HG03342 (cell line): ENCODE results near the gene FBXO8.

Experiments used
- ATAC-seq: cut with Tn5 transposase; IDR thresholded peaks from one replicate; pipeline ENCODE4 v1.9.1; 2021; ENCODE audit warnings: mild to moderate bottlenecking, moderate library complexity; ENCODE audit not compliant: unreplicated experiment

Gene FBXO8

DNA sequence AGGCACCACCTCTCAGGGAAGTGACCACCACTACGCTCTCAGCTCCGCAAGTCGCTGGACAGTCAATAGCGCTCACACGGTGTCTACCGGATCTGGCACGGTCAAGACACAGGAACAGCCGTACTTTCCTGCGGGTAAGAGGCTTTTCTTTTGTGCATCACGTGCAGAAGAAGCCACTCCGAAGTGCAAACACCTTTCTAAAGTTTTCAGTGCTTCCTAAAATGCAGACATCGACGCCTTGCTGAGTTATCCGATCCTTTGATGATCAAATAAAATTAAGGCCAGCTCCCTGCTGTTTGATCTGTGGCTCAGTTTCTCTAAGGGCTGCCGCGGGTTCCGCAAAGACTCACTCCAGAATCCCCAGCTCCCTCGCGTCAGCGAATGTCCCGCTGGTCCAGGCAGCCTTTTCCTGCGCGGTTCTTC is 71.8 kb downstream of the FBXO8 start:
- no peak for ATAC-seq

DNA sequence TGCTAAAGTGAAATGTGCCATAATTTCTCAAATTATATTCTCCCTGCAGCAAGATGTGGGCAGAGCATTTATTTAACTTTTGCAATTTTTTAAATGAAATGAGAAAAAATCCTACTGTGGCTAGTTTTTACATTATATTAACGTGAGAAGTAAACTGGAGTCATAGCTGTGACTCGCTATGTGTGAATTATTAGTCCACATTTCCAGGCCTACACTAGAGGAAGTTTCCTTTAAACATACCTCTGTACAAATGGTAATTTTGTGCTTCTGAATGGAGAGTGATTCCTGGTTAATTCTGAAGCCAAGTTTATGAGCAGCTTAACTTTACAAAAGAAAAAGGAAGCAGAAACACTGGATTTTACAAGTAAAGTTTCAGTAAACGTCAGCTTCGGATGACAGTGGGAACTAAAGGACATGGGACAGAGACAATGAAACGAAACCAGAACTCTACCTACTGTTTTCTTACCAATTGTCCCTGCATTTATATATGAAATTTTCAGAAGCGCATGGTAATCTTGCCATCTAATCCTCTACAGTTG is 72.4 kb downstream of the FBXO8 start:
- ATAC-seq, result no peak

DNA sequence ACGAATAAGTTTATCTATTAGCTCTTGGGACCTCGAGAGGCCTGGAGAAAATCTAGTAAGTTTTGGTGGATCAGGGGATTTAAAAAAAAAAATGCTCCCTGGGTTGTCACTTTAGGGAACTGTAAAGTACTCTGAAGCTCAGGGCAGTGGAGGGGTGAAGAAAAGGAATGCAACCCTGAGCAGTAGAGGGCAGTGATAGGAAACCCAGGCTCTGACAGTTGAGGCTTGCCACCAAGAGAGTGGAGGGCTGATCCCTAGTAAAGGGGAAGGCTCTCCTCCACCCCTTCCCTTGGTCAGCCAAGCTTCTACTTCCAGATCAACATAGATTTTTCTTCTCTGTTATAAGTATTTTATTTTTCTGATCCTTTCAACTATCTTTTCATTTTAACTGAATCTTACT is 73.1 kb downstream of the FBXO8 start:
- no peak for ATAC-seq

DNA sequence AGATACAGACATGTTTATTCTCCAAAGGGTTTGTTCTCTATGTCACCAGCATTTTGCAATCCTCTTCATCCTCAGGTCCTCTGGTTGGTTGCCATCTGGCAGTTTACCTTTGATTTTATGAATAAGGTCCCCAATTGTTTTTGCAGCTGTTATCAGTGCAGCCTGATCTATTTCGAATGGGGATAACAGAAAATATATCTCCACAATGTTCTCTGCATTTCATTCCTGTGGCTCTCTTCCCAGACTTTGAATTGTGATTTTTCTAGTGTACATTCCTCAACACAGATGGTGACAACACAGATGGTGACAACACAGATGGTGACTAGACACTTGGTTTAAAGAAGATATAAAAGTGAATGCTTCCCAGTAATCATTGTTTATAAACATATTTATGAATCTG is 74.1 kb downstream of the FBXO8 start:
- no peak for ATAC-seq

DNA sequence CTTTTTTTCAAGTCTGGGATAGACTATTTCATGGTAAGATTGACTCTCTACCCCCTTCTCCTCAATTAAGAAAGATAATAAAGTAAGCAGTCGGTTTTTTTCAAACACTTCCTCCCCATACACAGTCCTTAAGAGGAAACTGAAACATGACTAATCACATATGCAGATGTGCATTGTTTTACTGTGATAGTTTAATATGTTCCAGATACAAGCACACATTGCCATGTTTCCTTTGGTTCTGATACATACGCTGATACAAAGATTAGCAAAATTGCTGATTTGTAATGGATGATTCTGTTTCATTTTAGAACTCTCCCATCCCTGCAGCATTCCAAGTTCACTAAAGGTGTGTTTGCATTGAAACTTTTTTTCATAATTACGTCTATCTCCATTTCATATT is 76.1 kb downstream of the FBXO8 start:
- no peak for ATAC-seq

DNA sequence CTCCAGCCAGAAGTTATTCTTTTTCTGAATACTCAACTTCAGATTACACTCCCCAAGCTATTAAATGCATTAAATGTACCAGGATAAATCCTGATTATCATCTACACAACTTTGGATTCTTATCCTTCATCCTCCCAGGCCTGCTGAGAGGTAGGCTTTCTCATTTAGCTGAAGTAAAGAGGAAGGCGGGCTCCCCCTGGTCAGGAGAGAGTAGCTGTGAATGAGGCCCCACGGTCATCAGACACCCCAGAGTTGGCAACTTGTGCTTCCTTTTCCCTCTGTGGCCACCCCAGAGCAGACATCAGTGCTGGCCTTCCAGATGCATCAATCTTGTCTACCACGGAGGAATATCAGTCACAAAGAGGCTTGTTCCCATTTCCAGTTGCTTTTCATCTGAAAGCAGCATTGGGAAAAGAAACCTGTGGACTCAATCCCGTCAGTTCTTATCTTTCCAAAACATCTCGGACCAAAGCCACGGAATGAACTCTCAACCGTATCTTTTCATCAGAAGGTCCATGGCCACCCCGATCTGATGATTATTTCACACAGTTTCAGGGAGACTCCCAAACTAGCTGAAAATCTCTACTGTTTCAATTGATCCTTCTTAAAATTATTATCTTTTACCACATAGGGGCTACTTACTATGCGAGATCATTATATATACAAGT is 79.2 kb downstream of the FBXO8 start:
- ATAC-seq, result no peak

DNA sequence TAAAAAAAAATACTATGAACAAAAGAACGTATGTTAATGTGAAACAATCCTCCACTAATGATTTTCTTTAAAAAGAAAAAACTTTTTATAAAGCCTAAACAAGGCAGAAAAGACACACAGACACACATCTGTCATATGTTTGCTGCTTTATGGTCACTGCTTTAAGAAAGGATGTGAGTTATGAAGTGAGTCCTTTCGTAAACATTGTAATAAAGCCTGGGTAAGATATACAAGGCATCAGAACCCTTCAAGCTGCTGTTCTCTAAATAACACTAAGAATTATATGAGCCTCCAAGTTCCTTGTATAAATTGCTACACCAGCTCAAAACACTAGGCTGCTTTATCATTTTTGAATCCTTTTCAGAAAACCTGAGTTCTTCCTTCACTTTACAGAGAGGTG is 81.6 kb downstream of the FBXO8 start:
- no peak for ATAC-seq

DNA sequence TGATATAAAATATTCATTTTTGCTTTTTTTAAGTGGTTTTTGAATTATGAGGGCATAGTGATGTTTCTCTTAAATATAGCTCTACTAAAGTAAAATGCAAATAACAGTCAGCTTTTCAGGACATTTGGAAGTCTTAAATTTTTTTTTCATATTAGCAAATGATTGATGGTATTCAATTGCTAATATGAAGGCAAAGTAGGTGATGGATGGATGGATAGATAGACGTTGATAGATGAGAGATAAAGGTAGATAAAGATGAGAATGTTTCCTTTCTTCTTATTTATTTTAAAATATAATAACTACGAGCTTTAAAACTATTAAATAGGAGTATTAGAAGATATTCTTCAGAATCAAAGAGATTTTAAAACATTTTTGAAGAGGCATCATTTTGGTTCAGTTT is 83.7 kb downstream of the FBXO8 start:
- ATAC-seq, result no peak

DNA sequence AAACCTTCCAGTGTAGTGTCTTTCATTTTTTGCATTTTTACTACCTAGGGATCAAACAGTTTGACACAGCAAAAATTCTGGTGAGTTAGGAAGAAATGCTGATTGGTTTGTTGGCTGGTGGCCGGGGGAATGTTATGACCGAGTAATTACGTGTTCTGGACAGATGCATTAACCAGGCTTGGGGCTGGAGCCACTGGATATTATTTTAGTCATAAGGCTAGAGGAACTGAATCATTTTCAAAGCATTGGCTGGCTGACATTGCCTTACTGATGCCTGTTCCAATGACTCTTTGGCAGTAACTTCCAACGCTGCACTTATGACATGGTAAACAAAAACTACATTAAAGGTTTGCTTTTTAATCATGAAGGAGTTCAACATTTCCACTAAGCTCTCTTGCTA is 84.6 kb downstream of the FBXO8 start:
- no peak for ATAC-seq

DNA sequence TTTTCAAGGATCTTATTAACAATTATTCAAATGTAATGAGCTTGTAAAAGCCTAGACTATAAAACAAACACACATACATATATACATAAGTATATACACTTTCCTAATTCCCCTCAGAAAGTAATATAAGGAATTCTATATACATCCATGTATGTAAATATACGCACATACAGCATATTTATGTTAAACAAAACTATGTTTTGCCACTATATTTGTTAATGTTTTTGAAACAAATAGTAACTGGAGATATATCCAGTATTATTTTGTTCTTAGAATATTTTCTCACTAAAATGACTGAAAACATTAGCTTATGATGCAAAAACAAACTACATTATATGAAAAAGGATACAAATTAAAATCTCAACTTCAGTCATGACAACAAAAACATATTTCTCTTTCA is 85.1 kb downstream of the FBXO8 start:
- no peak for ATAC-seq

DNA sequence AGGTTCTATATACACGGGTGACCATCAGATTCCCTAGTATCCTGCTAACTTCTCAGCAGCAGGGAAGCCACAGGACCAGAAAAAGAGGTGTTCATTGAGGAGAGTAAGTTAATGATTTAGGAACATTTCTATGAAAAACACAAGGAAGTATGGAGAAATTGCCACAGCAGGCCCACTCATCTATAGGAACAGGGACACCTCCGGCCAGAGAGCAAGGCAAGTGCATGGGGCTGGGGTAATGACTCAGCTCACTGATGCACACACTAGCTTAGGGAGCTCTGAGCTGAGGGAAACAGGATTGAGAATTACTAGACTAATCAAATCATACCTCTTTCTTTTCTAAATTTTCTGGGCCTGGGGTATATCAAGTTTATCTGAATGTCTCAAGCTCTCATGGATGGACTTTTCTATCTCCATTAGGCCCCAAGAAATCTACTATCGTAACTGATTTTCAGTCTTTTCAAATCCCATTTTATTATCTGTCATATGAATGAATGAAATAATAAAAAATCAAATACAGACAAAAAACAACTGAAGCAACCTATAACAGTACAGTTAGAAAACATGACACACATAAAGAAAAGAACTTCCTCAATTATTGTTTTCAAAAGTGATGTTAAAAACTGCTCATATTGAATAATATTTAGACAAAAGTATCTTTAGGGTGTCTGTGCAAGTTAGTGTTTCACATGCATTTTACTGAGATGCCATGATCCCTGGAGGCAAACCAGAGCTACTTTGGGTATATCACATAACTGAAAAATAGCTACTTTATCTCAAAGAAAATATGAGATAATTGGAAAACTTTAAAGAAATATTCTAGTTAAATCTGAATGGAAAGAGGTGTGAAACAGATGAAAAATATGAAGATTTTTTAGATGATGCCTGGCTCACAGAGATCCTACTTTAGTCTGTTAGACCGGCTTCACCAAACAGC is 89.8 kb downstream of the FBXO8 start:
- no peak for ATAC-seq

DNA sequence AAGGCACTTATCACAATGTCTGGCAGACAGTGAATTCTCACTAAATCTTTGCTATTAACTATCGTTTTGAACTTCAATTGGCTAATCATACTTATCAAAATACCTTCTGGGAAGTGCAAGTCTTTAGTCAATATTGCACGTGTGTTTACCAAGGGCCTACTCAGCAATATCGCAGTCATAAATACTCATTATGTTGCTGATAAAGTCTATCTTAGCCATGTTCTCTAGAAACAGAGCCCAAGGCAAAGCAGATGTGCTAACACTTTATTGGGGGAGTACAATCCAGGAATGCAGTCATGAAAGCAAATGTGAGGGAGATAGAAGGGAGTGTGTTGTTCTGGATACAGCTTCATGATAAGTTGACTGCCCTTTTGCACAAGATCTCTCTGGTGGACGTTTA is 90.5 kb downstream of the FBXO8 start:
- no peak for ATAC-seq

DNA sequence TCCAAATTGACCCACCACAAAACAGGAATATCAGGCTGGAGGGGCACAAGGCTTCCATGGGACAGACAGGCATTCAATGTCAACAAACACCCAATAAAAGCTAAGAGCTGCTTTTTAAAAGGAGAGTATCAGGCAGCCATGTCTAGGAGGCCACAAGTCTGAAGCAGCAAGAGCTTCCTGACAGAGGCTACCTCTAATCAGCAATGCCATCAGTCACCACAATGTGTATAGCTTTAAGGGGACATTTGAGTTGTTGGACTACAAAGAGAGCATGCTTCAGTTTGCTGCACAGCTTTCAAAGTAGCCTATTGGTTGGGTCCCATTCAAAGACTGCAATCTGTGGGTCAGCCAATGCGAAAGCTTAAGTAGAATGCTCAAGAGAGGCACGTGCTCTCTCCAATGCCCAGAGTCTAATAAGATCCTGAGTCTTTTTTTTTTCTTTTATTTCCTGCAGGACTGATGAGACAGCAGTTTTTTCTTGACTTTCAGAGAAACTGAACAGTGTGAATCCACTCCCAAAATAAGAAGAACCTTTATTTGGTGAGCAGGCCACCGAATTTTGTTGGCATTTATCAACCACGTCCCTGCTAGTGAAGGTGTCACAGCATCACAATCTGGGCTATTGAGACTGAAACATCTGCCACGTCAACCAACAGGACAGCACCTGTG is 92.5 kb downstream of the FBXO8 start:
- no peak for ATAC-seq

DNA sequence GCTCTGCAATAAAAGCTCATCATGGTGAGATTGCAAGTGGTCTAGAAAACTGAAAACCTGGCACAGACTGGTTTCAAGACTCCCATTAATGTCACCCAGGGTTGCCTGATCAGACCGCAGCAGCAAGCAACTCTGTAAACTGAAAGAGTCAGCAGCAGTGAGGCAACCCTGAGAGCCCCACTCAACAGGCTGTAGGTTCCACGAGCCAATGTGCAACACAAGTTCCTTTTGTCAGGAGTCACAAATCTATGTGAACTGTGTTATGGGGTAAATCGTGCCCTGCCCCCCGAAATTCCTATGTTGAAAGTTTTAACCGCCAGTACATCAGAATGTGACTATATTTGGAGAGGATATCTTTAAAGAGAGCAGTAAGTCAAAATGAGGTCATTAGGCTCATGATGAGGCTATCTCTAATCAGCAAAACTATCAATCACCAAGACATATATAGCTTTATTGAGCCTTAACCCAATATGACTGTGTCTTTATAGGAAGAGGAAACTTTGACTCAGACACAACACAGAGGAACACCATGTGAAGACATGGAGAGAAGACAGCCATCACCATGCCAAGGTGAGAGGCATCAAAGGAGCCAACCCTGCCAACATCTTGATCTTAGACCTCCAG is 94.0 kb downstream of the FBXO8 start:
- no peak for ATAC-seq
